Inferior parietal cortex (tissue), 1 donor: ENCODE data around the gene CCDC198.

ENCODE experiments used
- DNase-seq: peaks from one replicate; pipeline ENCODE4 v3.0.0-alpha.2; 2016; ENCODE audit errors: extremely low spot score

The CCDC198 gene

GRCh38 chr14:57493467-57494181 is at the start of gene CCDC198:
Gene CCDC198 (minus strand): TSS chr14:57493857. CDS start chr14:57493715, 142 bp downstream.
- DNase-seq, result no peak

- no peak for DNase-seq
These were observed 39.6 kb upstream of the CCDC198 start for GRCh38 chr14:57533214-57533613.

GRCh38 chr14:57530571-57530970 is 36.9 kb upstream of the CCDC198 start:
- no peak for DNase-seq

- DNase-seq, result no peak
These were observed 33.3 kb upstream of the CCDC198 start for GRCh38 chr14:57526942-57527341.

- no peak for DNase-seq
These were observed 25.4 kb upstream of the CCDC198 start for GRCh38 chr14:57519043-57519442.

- no peak for DNase-seq
These were observed 18.6 kb upstream of the CCDC198 start for GRCh38 chr14:57512220-57512619.

GRCh38 chr14:57508756-57509155 is 15.1 kb upstream of the CCDC198 start:
- DNase-seq, result no peak

- peak; percentile 16 for DNase-seq
These were observed 9.1 kb upstream of the CCDC198 start for GRCh38 chr14:57502586-57503254.

GRCh38 chr14:57501039-57501557 is 7.4 kb upstream of the CCDC198 start:
- no peak for DNase-seq

- DNase-seq, result no peak
These were observed 5.0 kb upstream of the CCDC198 start for GRCh38 chr14:57498659-57499058.

- DNase-seq, result no peak
These were observed 4.4 kb upstream of the CCDC198 start for GRCh38 chr14:57498035-57498434.

GRCh38 chr14:57495416-57495815 is 1.8 kb upstream of the CCDC198 start:
- no peak for DNase-seq

GRCh38 chr14:57492859-57493258 is 798 bp downstream of the CCDC198 start:
- DNase-seq, result no peak

GRCh38 chr14:57491640-57492039 is 2.0 kb downstream of the CCDC198 start:
- DNase-seq, result no peak

GRCh38 chr14:57487771-57488170 is 5.9 kb downstream of the CCDC198 start:
- no peak for DNase-seq

- DNase-seq, result peak; percentile 76
These were observed 6.8 kb downstream of the CCDC198 start for GRCh38 chr14:57486767-57487379.

- no peak for DNase-seq
These were observed 8.0 kb downstream of the CCDC198 start for GRCh38 chr14:57485635-57486034.

- DNase-seq, result no peak
These were observed 11.5 kb downstream of the CCDC198 start for GRCh38 chr14:57482120-57482519.

- DNase-seq, result no peak
These were observed 13.6 kb downstream of the CCDC198 start for GRCh38 chr14:57480051-57480450.

- no peak for DNase-seq
These were observed 14.5 kb downstream of the CCDC198 start for GRCh38 chr14:57479197-57479596.

GRCh38 chr14:57478050-57478449 is 15.6 kb downstream of the CCDC198 start:
- no peak for DNase-seq

GRCh38 chr14:57470909-57471308 is 22.7 kb downstream of the CCDC198 start:
- no peak for DNase-seq
